Measurements from ENCODE around the gene CNP.

DNA sequence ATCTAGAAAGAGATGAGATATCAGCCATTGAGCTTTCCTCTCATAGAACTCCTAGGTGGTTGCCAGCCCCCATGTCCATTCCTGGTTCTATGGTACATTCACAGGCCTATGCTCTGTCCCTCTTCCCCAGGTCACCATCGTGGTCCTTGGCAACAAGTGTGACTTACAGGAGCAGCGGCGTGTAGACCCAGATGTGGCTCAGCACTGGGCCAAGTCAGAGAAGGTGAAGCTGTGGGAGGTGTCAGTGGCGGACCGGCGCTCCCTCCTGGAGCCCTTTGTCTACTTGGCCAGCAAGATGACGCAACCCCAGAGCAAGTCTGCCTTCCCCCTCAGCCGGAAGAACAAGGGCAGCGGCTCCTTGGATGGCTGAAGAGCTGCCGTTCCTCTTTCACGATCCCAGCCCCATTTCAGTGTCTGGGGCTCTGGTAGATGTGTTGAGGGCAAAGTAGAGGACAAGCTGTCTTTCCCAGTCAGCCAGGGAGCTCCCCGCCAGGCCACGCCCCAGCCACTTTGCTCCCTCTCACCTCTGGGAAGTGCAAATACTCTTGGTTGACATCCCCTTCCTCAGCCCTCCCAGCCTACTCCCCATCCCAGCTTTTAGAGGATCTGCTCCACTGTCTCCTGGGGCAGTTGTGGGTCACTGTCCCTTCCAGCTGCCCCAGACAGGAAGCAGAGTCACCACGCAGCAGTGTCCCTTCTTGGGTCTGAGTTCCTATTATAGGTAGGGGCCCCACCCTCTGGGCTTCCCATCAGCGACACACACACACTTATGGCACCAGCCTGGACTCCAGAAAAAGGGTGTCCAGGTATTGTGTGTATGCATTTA is 57.1 kb downstream of the CNP start:
- TF ChIP-seq CTCF (IDR thresholded peaks at IDR 0.05 in 2 of 3, conservative IDR thresholded peaks at IDR 0.05 in 1 of 3; ENCODE audit: control insufficient read depth in 2 of 3, extremely low read depth in 1 of 3, insufficient read depth in 1 of 3, low read depth in 3 of 3, low read length in 3 of 3) (no peak), POLR2A (IDR thresholded peaks at IDR 0.05; ENCODE audit: low read depth, low read length) (no peak), TAF1 (IDR thresholded peaks at IDR 0.05; ENCODE audit: borderline replicate concordance, low read depth, low read length) (no peak), PBX3 (IDR thresholded peaks at IDR 0.05; ENCODE audit: insufficient replicate concordance, low read depth, low read length) (no peak), KDM1A (IDR thresholded peaks at IDR 0.05; ENCODE audit: borderline replicate concordance) (no peak)
